HEK293 (cell line): ENCODE data around the gene ZNF513.
A peak's percentile ranks its signal among the peaks of the same experiment; 100 is the strongest.

Source experiments
- CTCF ChIA-PET: fragments of 350-600 bp; formaldehyde crosslinking; extraction: SDS; loops from one replicate; lab custom pipeline; 2021; ENCODE audit warnings: antibody characterized with exemption; lab: Yijun Ruan, JAX
- POLR2A ChIA-PET: fragments of 300-600 bp; formaldehyde crosslinking; extraction: SDS; loops from one replicate; lab custom pipeline; 2020; ENCODE audit warnings: antibody characterized with exemption, inconsistent platforms; lab: Yijun Ruan, JAX
- H3K27ac ChIP-seq: fragments of 200-500 bp; sonication (Bioruptor generic); 2 replicates; pipeline ENCODE4 v1.5.1; 2014; ENCODE audit warnings: low read depth, low read length, control low read depth, inconsistent platforms; ENCODE audit errors: extremely low read depth
- H3K36me3 ChIP-seq, 2 experiments: fragments of 200-500 bp in 1 of 2; sonication (Bioruptor generic) in 1 of 2; 1 replicate in 1 of 2; 2 replicates in 1 of 2; pipeline ENCODE4 v1.5.1; 2014 to 2017; ENCODE audit warnings: inconsistent platforms in 2 of 2, low read length in 2 of 2; ENCODE audit not compliant: control insufficient read depth in 2 of 2, insufficient read depth in 1 of 2
- H3K4me1 ChIP-seq: fragments of 200-500 bp; sonication (Bioruptor generic); 2 replicates; pipeline ENCODE4 v1.5.1; 2014; ENCODE audit warnings: mild to moderate bottlenecking, low read length, inconsistent platforms; ENCODE audit not compliant: control insufficient read depth, insufficient read depth
- H3K4me3 ChIP-seq: 2 replicates; pipeline ENCODE4 v1.5.1; 2011; ENCODE audit warnings: low read depth, mild to moderate bottlenecking, control low read depth, low read length, moderate library complexity
- H3K9me3 ChIP-seq: fragments of 200-500 bp; sonication (Bioruptor generic); 2 replicates; pipeline ENCODE4 v1.5.1; 2014; ENCODE audit warnings: low read depth, low read length, inconsistent platforms; ENCODE audit not compliant: control insufficient read depth, insufficient read depth
- ATF2 ChIP-seq: fragments of 450-650 bp; formaldehyde crosslinking; IDR thresholded peaks from 2 replicates; pipeline ENCODE4 v1.5.1; 2016; ENCODE audit warnings: missing biosample characterization, missing genetic modification characterization, low read depth
- EGR2 ChIP-seq: fragments of 450-650 bp; formaldehyde crosslinking; IDR thresholded peaks from 2 replicates; pipeline ENCODE4 v1.5.1; 2016; ENCODE audit warnings: low read depth, missing biosample characterization, missing genetic modification characterization
- GLIS2 ChIP-seq: fragments of 450-650 bp; formaldehyde crosslinking; IDR thresholded peaks from 2 replicates; pipeline ENCODE4 v1.5.1; 2016; ENCODE audit warnings: missing biosample characterization, missing genetic modification characterization
- HIC1 ChIP-seq: fragments of 450-650 bp; formaldehyde crosslinking; IDR thresholded peaks from 2 replicates; pipeline ENCODE4 v1.5.1; 2016; ENCODE audit warnings: missing biosample characterization, missing genetic modification characterization
- KLF1 ChIP-seq: fragments of 450-650 bp; formaldehyde crosslinking; IDR thresholded peaks from 2 replicates; pipeline ENCODE4 v1.5.1; 2016; ENCODE audit warnings: missing biosample characterization, missing genetic modification characterization
- KLF9 ChIP-seq: fragments of 450-650 bp; formaldehyde crosslinking; IDR thresholded peaks from 2 replicates; pipeline ENCODE4 v1.5.1; 2016; ENCODE audit warnings: missing biosample characterization, missing genetic modification characterization, low read depth
- SP2 ChIP-seq: fragments of 450-650 bp; formaldehyde crosslinking; IDR thresholded peaks from 2 replicates; pipeline ENCODE4 v1.5.1; 2016; ENCODE audit warnings: missing biosample characterization, missing genetic modification characterization
- YY1 ChIP-seq: fragments of 450-650 bp; formaldehyde crosslinking; IDR thresholded peaks from 2 replicates; pipeline ENCODE4 v1.5.1; 2018; ENCODE audit warnings: missing biosample characterization, missing genetic modification characterization
- ZBTB21 ChIP-seq: fragments of 450-650 bp; formaldehyde crosslinking; IDR thresholded peaks from 2 replicates; pipeline ENCODE4 v1.5.1; 2017; ENCODE audit warnings: missing biosample characterization, missing genetic modification characterization
- ZBTB48 ChIP-seq: fragments of 450-650 bp; formaldehyde crosslinking; IDR thresholded peaks from 2 replicates; pipeline ENCODE4 v1.5.1; 2016; ENCODE audit warnings: missing biosample characterization, missing genetic modification characterization
- ZBTB8A ChIP-seq: fragments of 450-650 bp; formaldehyde crosslinking; IDR thresholded peaks from 2 replicates; pipeline ENCODE4 v1.5.1; 2016; ENCODE audit warnings: missing biosample characterization, missing genetic modification characterization
- ZNF239 ChIP-seq: fragments of 450-650 bp; formaldehyde crosslinking; IDR thresholded peaks from 2 replicates; pipeline ENCODE4 v1.5.1; 2016; ENCODE audit warnings: missing biosample characterization, missing genetic modification characterization
- ZNF280D ChIP-seq: fragments of 450-650 bp; formaldehyde crosslinking; IDR thresholded peaks from 2 replicates; pipeline ENCODE4 v1.5.1; 2016; ENCODE audit warnings: missing biosample characterization, missing genetic modification characterization
- ZNF335 ChIP-seq: fragments of 450-650 bp; formaldehyde crosslinking; conservative IDR thresholded peaks from 2 replicates; pipeline ENCODE4 v1.5.1; 2016; ENCODE audit warnings: missing biosample characterization, missing genetic modification characterization
- ZNF501 ChIP-seq: fragments of 450-650 bp; formaldehyde crosslinking; IDR thresholded peaks from 2 replicates; pipeline ENCODE4 v1.5.1; 2016; ENCODE audit warnings: missing biosample characterization, missing genetic modification characterization
- ZNF558 ChIP-seq: fragments of 450-650 bp; formaldehyde crosslinking; IDR thresholded peaks from 2 replicates; pipeline ENCODE4 v1.5.1; 2016; ENCODE audit warnings: missing biosample characterization, missing genetic modification characterization
- ZNF621 ChIP-seq: fragments of 450-650 bp; formaldehyde crosslinking; IDR thresholded peaks from 2 replicates; pipeline ENCODE4 v1.5.1; 2017; ENCODE audit warnings: missing biosample characterization, missing genetic modification characterization
- ZNF692 ChIP-seq: fragments of 450-650 bp; formaldehyde crosslinking; IDR thresholded peaks from 2 replicates; pipeline ENCODE4 v1.5.1; 2016; ENCODE audit warnings: missing biosample characterization, missing genetic modification characterization
- ZNF707 ChIP-seq: fragments of 450-650 bp; formaldehyde crosslinking; IDR thresholded peaks from 2 replicates; pipeline ENCODE4 v1.5.1; 2016; ENCODE audit warnings: missing biosample characterization, missing genetic modification characterization
- ZNF791 ChIP-seq: fragments of 450-650 bp; formaldehyde crosslinking; IDR thresholded peaks from 2 replicates; pipeline ENCODE4 v1.5.1; 2016; ENCODE audit warnings: missing biosample characterization, missing genetic modification characterization
- ZNF830 ChIP-seq: fragments of 450-650 bp; IDR thresholded peaks from 2 replicates; pipeline ENCODE4 v1.5.0; 2018; ENCODE audit warnings: missing biosample characterization, missing genetic modification characterization, low read depth, mild to moderate bottlenecking, moderate library complexity
- ZNF843 ChIP-seq: fragments of 450-650 bp; formaldehyde crosslinking; IDR thresholded peaks from 2 replicates; pipeline ENCODE4 v1.5.1; 2016; ENCODE audit warnings: missing biosample characterization, missing genetic modification characterization
- ZSCAN23 ChIP-seq: fragments of 450-650 bp; formaldehyde crosslinking; IDR thresholded peaks from 2 replicates; pipeline ENCODE4 v1.5.1; 2016; ENCODE audit warnings: missing biosample characterization, missing genetic modification characterization

ZNF513 gene

GRCh38 chr2:27409321-27410073 lies 29.0 kb upstream of the ZNF513 start, which contains the start of gene PPM1G (continued):
- TF ChIP-seq ZNF280D (no peak), KLF9 (tag by site-specific recombination) (peak; percentile 97), HIC1 (no peak), ZBTB21 (tag by site-specific recombination) (no peak), ZNF335 (tag by site-specific recombination) (peak; percentile 14), ATF2 (tag by site-specific recombination) (no peak), SP2 (tag by site-specific recombination) (peak; percentile 89), ZSCAN23 (tag by site-specific recombination) (no peak), YY1 (no peak; the same call in 1 of the 2 replicates), KLF1 (tag by site-specific recombination) (peak; percentile 83), ZNF558 (tag by site-specific recombination) (no peak), ZNF830 (tag by site-specific recombination) (no peak)

- ChIA-PET CTCF (interaction anchor here (0.6 to 4.2 kb wide), 11 partner anchors 8 to 988 kb away, joined by 3 to 17 read pairs (median 4); partner anchors contain the start of gene NRBP1), POLR2A (interaction anchor here (0.6 to 3.4 kb wide), 16 partner anchors 12 to 337 kb away, joined by 3 to 56 read pairs (median 4); partner anchors contain the start of genes CCDC121, EIF2B4, GPN1 and GTF3C2)
- H3K4me1 ChIP-seq: peaks cover 9% of the 10 kb centered on the region; the same call in 1 of the 2 replicates
- H3K36me3 ChIP-seq: peaks cover 19 to 26% of the 10 kb centered on the region in 2 experiments; a peak in 2 of 3 replicates
- H3K4me3 ChIP-seq: peak overlapping the region; percentile 98
- H3K9me3 ChIP-seq: no peaks in the 10 kb centered on the region
- peak overlapping the region; percentile 96 for H3K27ac ChIP-seq
- no peak for TF ChIP-seq ZNF791 (tag by site-specific recombination)
- peak; percentile 76; the same call in 1 of the 2 replicates for TF ChIP-seq YY1
- no peak for TF ChIP-seq ZNF239 (tag by site-specific recombination)
- TF ChIP-seq ZNF843: peak; percentile 22; the same call in 1 of the 2 replicates
- peak; percentile 15; the same call in 1 of the 2 replicates for TF ChIP-seq ZNF501 (tag by site-specific recombination)
- TF ChIP-seq HIC1: peak; percentile 58
- no peak for TF ChIP-seq ZNF707 (tag by site-specific recombination)
- peak; percentile 73; the same call in 1 of the 2 replicates for TF ChIP-seq ZNF335 (tag by site-specific recombination)
- TF ChIP-seq SP2 (tag by site-specific recombination): peak; percentile 16
- peak; percentile 70; the same call in 1 of the 2 replicates for TF ChIP-seq ZNF692
- peak; percentile 33; the same call in 1 of the 2 replicates for TF ChIP-seq GLIS2 (tag by site-specific recombination)
- TF ChIP-seq EGR2 (tag by site-specific recombination): peak; percentile 85
- TF ChIP-seq ZBTB48 (tag by site-specific recombination): peak; percentile 59; the same call in 1 of the 2 replicates
- no peak for TF ChIP-seq ZNF621 (tag by site-specific recombination)
- TF ChIP-seq ZBTB8A: peak; percentile 46; the same call in 1 of the 2 replicates
Measured at GRCh38 chr2:27408601-27409320, 28.2 kb upstream of the ZNF513 start.
